BJ (cell line): Measurements from ENCODE around the gene TXNRD2. TPM values are rescaled to one million over a fixed set of nuclear protein-coding genes. Genes with fewer than 3 reads are reported as not detected.

Experiments
- CTCF ChIA-PET: fragments of 350-600 bp; formaldehyde crosslinking; extraction: SDS; loops from one replicate; lab custom pipeline; 2021; ENCODE audit warnings: antibody characterized with exemption, inconsistent platforms; lab: Yijun Ruan, JAX
- POLR2A ChIA-PET: fragments of 300-600 bp; sonication (Branson Sonifier 250); formaldehyde crosslinking; extraction: SDS; loops from one replicate; lab custom pipeline; 2021; ENCODE audit warnings: antibody characterized with exemption; lab: Charles Lee
- DNase-seq: peaks from one replicate; pipeline ENCODE4 v3.0.0-alpha.2; 2011; ENCODE audit warnings: low read depth
- H3K27me3 ChIP-seq: 2 replicates; pipeline ENCODE4 v1.6.0; 2011; ENCODE audit warnings: low read length; ENCODE audit not compliant: control insufficient read depth, insufficient read depth
- H3K36me3 ChIP-seq: 2 replicates; pipeline ENCODE4 v1.5.1; 2011; ENCODE audit warnings: low read length; ENCODE audit not compliant: control insufficient read depth, insufficient read depth
- H3K4me3 ChIP-seq: 2 replicates; pipeline ENCODE4 v1.5.1; 2011; ENCODE audit warnings: low read depth, mild to moderate bottlenecking, control low read depth, low read length
- CTCF ChIP-seq: IDR thresholded peaks from 2 replicates; pipeline ENCODE4 v1.5.1; 2011; ENCODE audit warnings: low read depth, mild to moderate bottlenecking, control low read depth, inconsistent platforms, low read length, moderate library complexity; ENCODE audit not compliant: insufficient read depth
- polyA plus RNA-seq: library from polyadenylated mRNA; depleted of rRNA; stranded (reverse); fragments of >200 nt; gene quantifications from 2 replicates; pipeline ENCODE4 v1.2.3, GENCODE V29; 2011

The TXNRD2 gene
- polyA plus RNA-seq, 1 experiment, result 28.5 TPM

- CTCF ChIA-PET, result interaction anchor here (1.0 to 3.0 kb wide), 3 partner anchors 56 to 124 kb away, joined by 5 to 14 read pairs (median 5); no protein-coding TSS in a partner anchor
Observed at GRCh38 chr22:19854778-19855503, 86.7 kb downstream of the TXNRD2 start, which contains the start of the genes GNB1L and RTL10. TSS of gene GNB1L (minus strand) at chr22:19854874. CDS start at chr22:19821355, 33,519 bp downstream. TSS of gene RTL10 (minus strand) at chr22:19854874. CDS start at chr22:19852261, 2,613 bp downstream.

GRCh38 chr22:19853879-19854777 is 87.5 kb downstream of the TXNRD2 start:
- ChIA-PET CTCF (interaction anchor here (0.6 to 3.0 kb wide), 3 partner anchors 96 to 458 kb away, joined by 3 to 14 read pairs (median 5); no protein-coding TSS in a partner anchor), POLR2A (interaction anchor here (0.6 kb wide), 1 partner anchor 55 kb away, joined by 3 read pairs; no protein-coding TSS in a partner anchor)
- Histone ChIP-seq H3K36me3 (peaks cover 21% of the 10 kb centered on the region), H3K27me3 (no peaks in the 10 kb centered on the region), H3K4me3 (peak overlapping the region; percentile 81)
- DNase-seq, result no peak
- no peak for TF ChIP-seq CTCF

More at GRCh38 chr22:19854778-19855503, 86.7 kb downstream of the TXNRD2 start, which contains the start of the genes GNB1L and RTL10:
- no peaks in the 10 kb centered on the region for H3K27me3 ChIP-seq
- peaks cover 19% of the 10 kb centered on the region for H3K36me3 ChIP-seq
- peak within 1 kb of the TSS; percentile 81 for H3K4me3 ChIP-seq
- DNase-seq, result peak; percentile 80
- TF ChIP-seq CTCF, result peak; percentile 15; the same call in 1 of the 2 replicates
- POLR2A ChIA-PET, result interaction anchor here (0.6 kb wide), 1 partner anchor 56 kb away, joined by 3 read pairs; no protein-coding TSS in a partner anchor

GRCh38 chr22:19853058-19853878 is 88.3 kb downstream of the TXNRD2 start:
- CTCF ChIA-PET, result interaction anchor here (0.6 to 3.0 kb wide), 2 partner anchors 122 to 457 kb away, joined by 3 to 14 read pairs; no protein-coding TSS in a partner anchor
- POLR2A ChIA-PET, result no interaction called here
- no peak for DNase-seq
- TF ChIP-seq CTCF, result no peak
- Histone ChIP-seq H3K27me3 (no peaks in the 10 kb centered on the region), H3K36me3 (peaks cover 21% of the 10 kb centered on the region), H3K4me3 (peak overlapping the region; percentile 81)

GRCh38 chr22:19852177-19852781 is 89.3 kb downstream of the TXNRD2 start:
- ChIA-PET POLR2A (interaction anchor here (0.6 kb wide), 1 partner anchor 163 kb away, joined by 3 read pairs; no protein-coding TSS in a partner anchor), CTCF (interaction anchor here (1.5 kb wide), 1 partner anchor 122 kb away, joined by 5 read pairs; no protein-coding TSS in a partner anchor)
- Histone ChIP-seq H3K36me3 (peaks cover 22% of the 10 kb centered on the region), H3K4me3 (no peak overlapping the region; the same call in 1 of the 2 replicates), H3K27me3 (no peaks in the 10 kb centered on the region)
- DNase-seq, result no peak
- TF ChIP-seq CTCF, result no peak
